CD4-positive, alpha-beta T cell (primary cell): ENCODE data around the gene ATAD2B. TPM values are rescaled to one million over a fixed set of nuclear protein-coding genes. Genes with fewer than 3 reads are reported as not detected.

Experiments
- ATAC-seq: fragments of 200-7000 bp; cut with Tn5 transposase; one replicate; pipeline ENCODE4 v1.10.0; 2022; ENCODE audit warnings: mild to moderate bottlenecking; ENCODE audit not compliant: poor library complexity
- CTCF ChIA-PET: fragments of 350-600 bp; sonication (Branson Sonifier 250); formaldehyde crosslinking; loops from one replicate; lab custom pipeline; 2021; ENCODE audit warnings: antibody characterized with exemption, inconsistent platforms; lab: Charles Lee
- POLR2A ChIA-PET: fragments of 350-600 bp; sonication (Branson Sonifier 250); formaldehyde crosslinking; loops from one replicate; lab custom pipeline; 2021; ENCODE audit warnings: antibody characterized with exemption, inconsistent platforms; lab: Charles Lee
- DNase-seq, 14 experiments: peaks; one replicate each; pipeline ENCODE4 v3.0.0-alpha.2; 2013 to 2020; ENCODE audit warnings: mixed read lengths in 2 of 14
- H3K27ac ChIP-seq, 2 donors: one replicate each; pipeline versions ENCODE4 v1.5.1 to v1.7.0; 2013; ENCODE audit warnings: low read length in 2 of 2, low read depth in 1 of 2, mild to moderate bottlenecking in 1 of 2
- H3K27me3 ChIP-seq, 2 experiments: 1 replicate in 1 of 2; 2 replicates in 1 of 2; pipeline versions ENCODE4 v1.6.1 to v1.7.0; 2013; ENCODE audit warnings: low read length in 2 of 2, control low read depth in 1 of 2, mild to moderate bottlenecking in 1 of 2, moderate library complexity in 1 of 2; ENCODE audit not compliant: insufficient read depth in 2 of 2, control insufficient read depth in 1 of 2
- H3K36me3 ChIP-seq: one replicate; pipeline ENCODE4 v1.6.1; 2013; ENCODE audit warnings: low read length, control low read depth; ENCODE audit not compliant: insufficient read depth
- H3K4me1 ChIP-seq: one replicate; pipeline ENCODE4 v1.6.1; 2013; ENCODE audit warnings: low read length, control low read depth; ENCODE audit not compliant: insufficient read depth
- H3K4me3 ChIP-seq: one replicate; pipeline ENCODE4 v1.5.1; 2013; ENCODE audit warnings: mild to moderate bottlenecking, low read length, moderate library complexity
- H3K9me3 ChIP-seq, 2 experiments: 1 replicate in 1 of 2; 2 replicates in 1 of 2; pipeline versions ENCODE4 v1.6.1 to v1.7.0; 2013; ENCODE audit warnings: low read length in 2 of 2, mild to moderate bottlenecking in 2 of 2, control low read depth in 1 of 2, moderate library complexity in 1 of 2; ENCODE audit not compliant: control insufficient read depth in 1 of 2, insufficient read depth in 1 of 2
- H3K27ac Mint-ChIP-seq: one replicate; pipeline ENCODE4 v1.8.0; 2020; ENCODE audit warnings: mixed read lengths
- H3K27me3 Mint-ChIP-seq: one replicate; pipeline ENCODE4 v1.8.0; 2021; ENCODE audit warnings: mixed read lengths
- H3K36me3 Mint-ChIP-seq: one replicate; pipeline ENCODE4 v1.8.0; 2021; ENCODE audit warnings: low read depth, mixed read lengths
- H3K4me1 Mint-ChIP-seq: one replicate; pipeline ENCODE4 v1.8.0; 2021; ENCODE audit warnings: low read depth, mixed read lengths
- H3K4me3 Mint-ChIP-seq: one replicate; pipeline ENCODE4 v1.8.0; 2020; ENCODE audit warnings: mild to moderate bottlenecking, mixed read lengths
- H3K9me3 Mint-ChIP-seq: one replicate; pipeline ENCODE4 v1.8.0; 2020; ENCODE audit warnings: mixed read lengths
- intact Hi-C, 2 experiments: fragments of 100-400 bp; cut with DNase I in 1 of 2; cut with micrococcal nuclease in 1 of 2; formaldehyde crosslinking; loops; one replicate each; pipeline versions ENCODE4 v1.15.1 to v1.9.0; 2023 to 2025; cut with DNase I, micrococcal nuclease
- total RNA-seq, 174 experiments: library from RNA in 2 of 174; stranded (reverse) in 2 of 174; gene quantifications; one replicate each; pipeline ENCODE4 v1.2.3 and lab custom pipeline; 2021 to 2026
- TF ChIP-seq, protein P1 (sequence below): fragments of 200-600 bp; IDR thresholded peaks from one replicate; pipeline ENCODE4 v1.8.0; 2022; ENCODE audit warnings: antibody characterized with exemption, mild to moderate bottlenecking

ATAD2B gene
- total RNA-seq, 2 experiments from 2014 or later, result 30.7 to 35.4 TPM

DNA sequence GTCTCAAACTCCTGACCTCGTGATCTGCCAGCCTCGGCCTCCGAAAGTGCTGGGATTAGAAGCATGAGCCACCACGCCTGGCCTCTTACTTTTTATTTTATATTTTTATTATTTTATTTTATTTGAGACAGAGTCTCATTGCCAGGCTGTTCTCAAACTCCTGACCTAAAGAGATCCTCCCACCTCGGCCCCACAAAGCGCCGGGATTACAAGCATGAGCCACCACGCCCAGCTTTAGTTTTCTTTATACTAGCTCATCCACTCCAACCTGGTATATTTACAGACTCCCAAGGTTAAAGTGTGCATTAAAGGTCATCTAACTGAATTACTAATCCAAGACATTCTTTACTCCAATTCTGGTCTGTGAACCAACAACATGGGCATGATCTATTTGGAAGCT, 26.8 kb downstream of the ATAD2B start:
- Mint-ChIP-seq H3K27ac (no peak overlapping the region), H3K4me1 (peaks cover 52% of the 10 kb centered on the region), H3K36me3 (peaks cover 4% of the 10 kb centered on the region), H3K9me3 (no peaks in the 10 kb centered on the region), H3K27me3 (no peaks in the 10 kb centered on the region), H3K4me3 (no peak overlapping the region)
- TF ChIP-seq, protein P1, sequence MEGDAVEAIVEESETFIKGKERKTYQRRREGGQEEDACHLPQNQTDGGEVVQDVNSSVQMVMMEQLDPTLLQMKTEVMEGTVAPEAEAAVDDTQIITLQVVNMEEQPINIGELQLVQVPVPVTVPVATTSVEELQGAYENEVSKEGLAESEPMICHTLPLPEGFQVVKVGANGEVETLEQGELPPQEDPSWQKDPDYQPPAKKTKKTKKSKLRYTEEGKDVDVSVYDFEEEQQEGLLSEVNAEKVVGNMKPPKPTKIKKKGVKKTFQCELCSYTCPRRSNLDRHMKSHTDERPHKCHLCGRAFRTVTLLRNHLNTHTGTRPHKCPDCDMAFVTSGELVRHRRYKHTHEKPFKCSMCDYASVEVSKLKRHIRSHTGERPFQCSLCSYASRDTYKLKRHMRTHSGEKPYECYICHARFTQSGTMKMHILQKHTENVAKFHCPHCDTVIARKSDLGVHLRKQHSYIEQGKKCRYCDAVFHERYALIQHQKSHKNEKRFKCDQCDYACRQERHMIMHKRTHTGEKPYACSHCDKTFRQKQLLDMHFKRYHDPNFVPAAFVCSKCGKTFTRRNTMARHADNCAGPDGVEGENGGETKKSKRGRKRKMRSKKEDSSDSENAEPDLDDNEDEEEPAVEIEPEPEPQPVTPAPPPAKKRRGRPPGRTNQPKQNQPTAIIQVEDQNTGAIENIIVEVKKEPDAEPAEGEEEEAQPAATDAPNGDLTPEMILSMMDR, result no peak
- ChIA-PET POLR2A (interaction anchor here (0.7 kb wide), 1 partner anchor 27 kb away, joined by 3 read pairs; the partner anchor contains the start of gene ATAD2B), CTCF (no interaction called here)
- H3K9me3 ChIP-seq, result no peaks in the 10 kb centered on the region
- H3K27me3 ChIP-seq, result no peaks in the 10 kb centered on the region
- intact Hi-C loops, result no loop called here
- ATAC-seq (no peak), DNase-seq (no peak)
- no peak overlapping the region for H3K27ac ChIP-seq
- H3K4me1 ChIP-seq, result peaks cover 3% of the 10 kb centered on the region
- H3K4me3 ChIP-seq, result no peak overlapping the region
- H3K36me3 ChIP-seq, result no peaks in the 10 kb centered on the region

DNA sequence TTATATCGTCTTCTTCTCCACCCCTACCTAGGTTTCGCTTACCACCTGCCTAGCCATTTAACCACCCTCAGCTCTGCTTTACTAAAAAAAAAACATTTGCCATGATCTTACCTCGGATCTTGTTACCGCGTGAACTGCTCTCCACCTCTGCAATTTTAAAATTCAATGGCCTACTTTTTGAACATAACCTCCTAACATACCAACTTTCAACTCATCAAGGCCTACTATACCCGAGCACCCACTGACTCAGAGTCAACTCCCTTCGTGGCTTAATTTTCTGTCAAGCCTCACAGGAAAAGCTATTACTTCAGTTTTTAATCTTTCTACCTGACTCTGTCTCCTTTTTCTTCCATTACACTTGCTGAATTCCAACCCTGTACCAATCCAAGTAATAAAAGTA, 55.7 kb downstream of the ATAD2B start:
- Mint-ChIP-seq H3K36me3 (peaks cover 76% of the 10 kb centered on the region), H3K4me1 (no peaks in the 10 kb centered on the region), H3K9me3 (no peaks in the 10 kb centered on the region), H3K27me3 (no peaks in the 10 kb centered on the region), H3K4me3 (no peak overlapping the region), H3K27ac (no peak overlapping the region)
- Histone ChIP-seq H3K4me3 (no peak overlapping the region), H3K27ac (no peak overlapping the region), H3K4me1 (no peaks in the 10 kb centered on the region), H3K36me3 (peaks cover 64% of the 10 kb centered on the region), H3K9me3 (no peaks in the 10 kb centered on the region), H3K27me3 (no peaks in the 10 kb centered on the region)
- TF ChIP-seq, protein P1, result no peak
- intact Hi-C loops, result loop anchor here in 1 of 2 experiments (10.0 kb wide), 1 partner anchor 54 kb away; the partner anchor contains the start of gene ATAD2B
- ChIA-PET POLR2A (no interaction called here), CTCF (no interaction called here)
- no peak for ATAC-seq
- DNase-seq, result no peak

DNA sequence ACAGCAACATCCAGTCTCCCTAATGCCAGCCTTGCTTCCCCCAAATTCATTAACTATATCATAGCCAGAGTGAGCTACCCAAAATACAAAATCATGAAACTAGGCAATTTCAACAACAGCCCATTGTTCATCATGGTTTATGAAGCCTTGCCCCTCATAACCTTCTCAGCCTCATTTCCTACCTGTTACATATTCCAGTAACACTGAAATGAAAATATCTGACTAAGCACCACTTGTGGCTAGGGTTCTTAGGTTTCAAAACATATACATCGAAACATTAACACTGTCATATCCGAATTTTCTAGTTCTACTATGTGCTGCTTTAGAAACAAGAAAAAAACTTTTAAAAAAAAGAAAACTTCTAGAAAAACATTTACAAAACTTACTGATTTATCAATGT, 59.5 kb downstream of the ATAD2B start:
- Mint-ChIP-seq H3K9me3 (no peaks in the 10 kb centered on the region), H3K27me3 (no peaks in the 10 kb centered on the region), H3K36me3 (peaks cover 77% of the 10 kb centered on the region), H3K27ac (no peak overlapping the region), H3K4me1 (no peaks in the 10 kb centered on the region), H3K4me3 (no peak overlapping the region)
- Histone ChIP-seq H3K9me3 (no peaks in the 10 kb centered on the region), H3K4me1 (no peaks in the 10 kb centered on the region), H3K27ac (no peak overlapping the region), H3K36me3 (peaks cover 65% of the 10 kb centered on the region), H3K4me3 (no peak overlapping the region), H3K27me3 (no peaks in the 10 kb centered on the region)
- ATAC-seq, result no peak
- DNase-seq, result no peak
- TF ChIP-seq, protein P1, result no peak
- POLR2A ChIA-PET, result interaction anchor here (0.6 to 1.0 kb wide), 2 partner anchors 57 to 58 kb away, joined by 3 to 4 read pairs; no protein-coding TSS in a partner anchor
- intact Hi-C loops, result no loop called here
- CTCF ChIA-PET, result no interaction called here
